Measurements from ENCODE around the gene DDX24. TPM values are rescaled to one million over a fixed set of nuclear protein-coding genes. Genes with fewer than 3 reads are reported as not detected.

The DDX24 gene
- total RNA-seq, 1 experiment from 2014 or later: 174 TPM

GRCh38 chr14:94038510-94038909 lies 42.5 kb downstream of the DDX24 start (continued):
- no peak for TF ChIP-seq ZMAT4 (CRISPR knock-in tag; IDR thresholded peaks at IDR 0.05)
- TF ChIP-seq ESRRA (CRISPR knock-in tag; IDR thresholded peaks at IDR 0.05; ENCODE audit: borderline replicate concordance): no peak
- no peak for TF ChIP-seq JAZF1 (CRISPR knock-in tag; IDR thresholded peaks at IDR 0.05)
- no peak for TF ChIP-seq KAT7 (CRISPR knock-in tag; IDR thresholded peaks at IDR 0.05; ENCODE audit: borderline replicate concordance)
- no peak for TF ChIP-seq ATF6 (CRISPR knock-in tag; IDR thresholded peaks at IDR 0.05)
- TF ChIP-seq FOXP1 (CRISPR knock-in tag; IDR thresholded peaks at IDR 0.05; ENCODE audit: borderline replicate concordance): no peak
- no peak for TF ChIP-seq ZBTB21 (CRISPR knock-in tag; IDR thresholded peaks at IDR 0.05; ENCODE audit: borderline replicate concordance)
- TF ChIP-seq ETV6 (CRISPR knock-in tag; IDR thresholded peaks at IDR 0.05): no peak
- no peak for TF ChIP-seq MAX (CRISPR knock-in tag; IDR thresholded peaks at IDR 0.05)
- TF ChIP-seq ARID4B (CRISPR knock-in tag; IDR thresholded peaks at IDR 0.05; ENCODE audit: borderline replicate concordance): no peak
- no peak for TF ChIP-seq ZBTB43 (CRISPR knock-in tag; IDR thresholded peaks at IDR 0.05)

GRCh38 chr14:94037954-94038353 lies 43.0 kb downstream of the DDX24 start:
- H3K27me3 Mint-ChIP-seq (ENCODE audit: low read depth): no peaks in the 10 kb centered on the region
- no peak for DNase-seq (ENCODE audit: low spot score)
- peaks cover 16% of the 10 kb centered on the region for H3K9me3 Mint-ChIP-seq
- H3K4me1 Mint-ChIP-seq: peaks cover 2% of the 10 kb centered on the region; the same call in 1 of the 2 replicates
- H3K27ac Mint-ChIP-seq: no peak overlapping the region
- H3K36me3 Mint-ChIP-seq: peaks cover 23% of the 10 kb centered on the region
- no peak overlapping the region for H3K4me3 Mint-ChIP-seq
- TF ChIP-seq SMAD4 (CRISPR knock-in tag; IDR thresholded peaks at IDR 0.05) (no peak), SP1 (CRISPR knock-in tag; conservative IDR thresholded peaks at IDR 0.05) (no peak), ERG (CRISPR knock-in tag; IDR thresholded peaks at IDR 0.05) (no peak), CBFB (CRISPR knock-in tag; IDR thresholded peaks at IDR 0.05; ENCODE audit: low read depth) (no peak), MLX (CRISPR knock-in tag; IDR thresholded peaks at IDR 0.05) (no peak), JUN (CRISPR knock-in tag; IDR thresholded peaks at IDR 0.05) (no peak)
- ATAC-seq: no peak
- ChIA-PET POLR2A (no interaction called here), CTCF (interaction anchor here (0.8 to 2.5 kb wide), 2 partner anchors 56 to 99 kb away, joined by 3 to 11 read pairs; no protein-coding TSS in a partner anchor)

Measured in WTC11 (cell line).